WTC11 (cell line): ENCODE data around the gene ZPBP.

Experiments used
- CREB1 ChIP-seq: sonication (generic); formaldehyde crosslinking; IDR thresholded peaks from 2 replicates; pipeline ENCODE4 v1.8.0; 2023; ENCODE audit warnings: mild to moderate bottlenecking, missing genetic modification reagents
- CREM ChIP-seq: sonication (generic); formaldehyde crosslinking; IDR thresholded peaks from 2 replicates; pipeline ENCODE4 v1.8.1; 2022; ENCODE audit warnings: mild to moderate bottlenecking, missing genetic modification reagents, moderate library complexity
- ETV6 ChIP-seq: sonication (generic); formaldehyde crosslinking; IDR thresholded peaks from 2 replicates; pipeline ENCODE4 v1.8.1; 2022; ENCODE audit warnings: mild to moderate bottlenecking, missing genetic modification reagents
- FOXK1 ChIP-seq: sonication (generic); formaldehyde crosslinking; IDR thresholded peaks from 2 replicates; pipeline ENCODE4 v1.8.0; 2022; ENCODE audit warnings: mild to moderate bottlenecking, moderate library complexity, missing genetic modification reagents
- GABPB1 ChIP-seq: sonication (generic); formaldehyde crosslinking; IDR thresholded peaks from 2 replicates; pipeline ENCODE4 v1.8.1; 2023; ENCODE audit warnings: mild to moderate bottlenecking, missing genetic modification reagents
- IRF2 ChIP-seq: sonication (generic); formaldehyde crosslinking; IDR thresholded peaks from 2 replicates; pipeline ENCODE4 v1.8.0; 2022; ENCODE audit warnings: low read depth, missing genetic modification reagents, borderline replicate concordance
- JUN ChIP-seq: sonication (generic); formaldehyde crosslinking; IDR thresholded peaks from 2 replicates; pipeline ENCODE4 v1.8.0; 2023; ENCODE audit warnings: mild to moderate bottlenecking, missing genetic modification reagents
- NR2C2 ChIP-seq: sonication (generic); formaldehyde crosslinking; IDR thresholded peaks from 2 replicates; pipeline ENCODE4 v1.8.0; 2022; ENCODE audit warnings: mild to moderate bottlenecking, missing genetic modification reagents
- SP1 ChIP-seq: sonication (generic); formaldehyde crosslinking; conservative IDR thresholded peaks from 2 replicates; pipeline ENCODE4 v1.8.1; 2022; ENCODE audit warnings: missing genetic modification reagents
- ZNF263 ChIP-seq: sonication (generic); formaldehyde crosslinking; IDR thresholded peaks from 2 replicates; pipeline ENCODE4 v1.8.1; 2022; ENCODE audit warnings: low read depth, mild to moderate bottlenecking, moderate library complexity, missing genetic modification reagents
- TF ChIP-seq, protein P1 (sequence below): fragments of 200-600 bp; IDR thresholded peaks from 2 replicates; pipeline ENCODE4 v1.8.0; 2022; ENCODE audit warnings: antibody characterized with exemption
- TF ChIP-seq, protein P2 (sequence below): sonication (generic); formaldehyde crosslinking; IDR thresholded peaks from 2 replicates; pipeline ENCODE4 v1.8.1; 2023; ENCODE audit warnings: mild to moderate bottlenecking, missing genetic modification reagents, moderate library complexity
- TF ChIP-seq, protein P3 (sequence below): sonication (generic); formaldehyde crosslinking; IDR thresholded peaks from 2 replicates; pipeline ENCODE4 v1.8.0; 2022; ENCODE audit warnings: mild to moderate bottlenecking, missing genetic modification reagents

DNA sequence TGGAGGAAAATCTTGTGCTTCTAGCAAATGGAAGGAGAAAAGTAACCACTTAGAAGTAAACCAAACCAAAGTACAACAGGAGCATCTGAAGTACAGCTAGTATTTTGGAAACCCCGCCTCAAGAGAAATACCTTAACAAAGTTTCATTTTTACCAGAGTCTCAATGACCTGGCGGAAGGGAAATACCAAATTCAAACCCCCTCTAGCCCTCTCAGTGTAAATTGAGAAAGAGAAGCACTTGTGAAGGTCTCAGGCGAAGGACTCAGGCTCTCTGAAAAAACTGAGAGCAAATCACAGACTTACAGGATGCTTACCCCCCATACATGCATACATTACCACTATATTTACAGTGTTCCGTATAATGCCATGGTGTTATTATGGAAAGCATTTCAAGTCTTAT is 70.1 kb downstream of the ZPBP start:
- TF ChIP-seq, protein P1, sequence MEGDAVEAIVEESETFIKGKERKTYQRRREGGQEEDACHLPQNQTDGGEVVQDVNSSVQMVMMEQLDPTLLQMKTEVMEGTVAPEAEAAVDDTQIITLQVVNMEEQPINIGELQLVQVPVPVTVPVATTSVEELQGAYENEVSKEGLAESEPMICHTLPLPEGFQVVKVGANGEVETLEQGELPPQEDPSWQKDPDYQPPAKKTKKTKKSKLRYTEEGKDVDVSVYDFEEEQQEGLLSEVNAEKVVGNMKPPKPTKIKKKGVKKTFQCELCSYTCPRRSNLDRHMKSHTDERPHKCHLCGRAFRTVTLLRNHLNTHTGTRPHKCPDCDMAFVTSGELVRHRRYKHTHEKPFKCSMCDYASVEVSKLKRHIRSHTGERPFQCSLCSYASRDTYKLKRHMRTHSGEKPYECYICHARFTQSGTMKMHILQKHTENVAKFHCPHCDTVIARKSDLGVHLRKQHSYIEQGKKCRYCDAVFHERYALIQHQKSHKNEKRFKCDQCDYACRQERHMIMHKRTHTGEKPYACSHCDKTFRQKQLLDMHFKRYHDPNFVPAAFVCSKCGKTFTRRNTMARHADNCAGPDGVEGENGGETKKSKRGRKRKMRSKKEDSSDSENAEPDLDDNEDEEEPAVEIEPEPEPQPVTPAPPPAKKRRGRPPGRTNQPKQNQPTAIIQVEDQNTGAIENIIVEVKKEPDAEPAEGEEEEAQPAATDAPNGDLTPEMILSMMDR: no peak
- TF ChIP-seq SP1 (no peak), ETV6 (no peak), IRF2 (no peak), NR2C2 (CRISPR knock-in tag) (no peak), CREM (no peak), GABPB1 (no peak), JUN (no peak), ZNF263 (CRISPR knock-in tag) (no peak), FOXK1 (no peak), CREB1 (CRISPR knock-in tag) (no peak)
- TF ChIP-seq, protein P2, sequence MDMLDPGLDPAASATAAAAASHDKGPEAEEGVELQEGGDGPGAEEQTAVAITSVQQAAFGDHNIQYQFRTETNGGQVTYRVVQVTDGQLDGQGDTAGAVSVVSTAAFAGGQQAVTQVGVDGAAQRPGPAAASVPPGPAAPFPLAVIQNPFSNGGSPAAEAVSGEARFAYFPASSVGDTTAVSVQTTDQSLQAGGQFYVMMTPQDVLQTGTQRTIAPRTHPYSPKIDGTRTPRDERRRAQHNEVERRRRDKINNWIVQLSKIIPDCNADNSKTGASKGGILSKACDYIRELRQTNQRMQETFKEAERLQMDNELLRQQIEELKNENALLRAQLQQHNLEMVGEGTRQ (CRISPR knock-in tag): no peak
- TF ChIP-seq, protein P3, sequence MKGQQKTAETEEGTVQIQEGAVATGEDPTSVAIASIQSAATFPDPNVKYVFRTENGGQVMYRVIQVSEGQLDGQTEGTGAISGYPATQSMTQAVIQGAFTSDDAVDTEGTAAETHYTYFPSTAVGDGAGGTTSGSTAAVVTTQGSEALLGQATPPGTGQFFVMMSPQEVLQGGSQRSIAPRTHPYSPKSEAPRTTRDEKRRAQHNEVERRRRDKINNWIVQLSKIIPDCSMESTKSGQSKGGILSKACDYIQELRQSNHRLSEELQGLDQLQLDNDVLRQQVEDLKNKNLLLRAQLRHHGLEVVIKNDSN (CRISPR knock-in tag): no peak
